Measurements from ENCODE around the gene SSX1. TPM values are rescaled to one million over a fixed set of nuclear protein-coding genes. Genes with fewer than 3 reads are reported as not detected.
"Not testable (repeated sequence)": the region's sequence is repeated elsewhere in the genome, so short reads cannot be mapped to it uniquely, and the experiment has no call there.

Gene SSX1
- total RNA-seq (2014; rRNA removed; shearing (Covaris generic)) = not detected in 2 replicates

- not testable (repeated sequence) for DNase-seq (ENCODE audit: low spot score)
Measured at GRCh38 chrX:48255062-48255796, at the start of gene SSX1. Gene SSX1 (plus strand): TSS chrX:48255392. CDS start chrX:48257242, 1,850 bp downstream.

GRCh38 chrX:48214341-48214740 is 40.9 kb upstream of the SSX1 start:
- DNase-seq (ENCODE audit: low spot score) = not testable (repeated sequence)

- DNase-seq (ENCODE audit: low spot score) = not testable (repeated sequence)
Measured at GRCh38 chrX:48224196-48224595, 31.0 kb upstream of the SSX1 start.

GRCh38 chrX:48252945-48253344 is 2.2 kb upstream of the SSX1 start:
- DNase-seq (ENCODE audit: low spot score) = not testable (repeated sequence)

- DNase-seq (ENCODE audit: low spot score) = not testable (repeated sequence)
Measured at GRCh38 chrX:48274365-48274764, 19.2 kb downstream of the SSX1 start.

GRCh38 chrX:48278958-48279357 is 23.8 kb downstream of the SSX1 start:
- DNase-seq (ENCODE audit: low spot score) = peak; percentile 28

GRCh38 chrX:48280729-48281128 is 25.5 kb downstream of the SSX1 start:
- DNase-seq (ENCODE audit: low spot score) = not testable (repeated sequence)

- DNase-seq (ENCODE audit: low spot score) = no peak
Measured at GRCh38 chrX:48306175-48306574, 51.0 kb downstream of the SSX1 start.

- not testable (repeated sequence) for DNase-seq (ENCODE audit: low spot score)
Measured at GRCh38 chrX:48313996-48314395, 58.8 kb downstream of the SSX1 start.

Small RNAs within 50 kb of the gene (small RNA-seq; reads per million reads assigned to genes)
- gene AC245047.3 (not detected), gene AC245047.4 (not detected), gene RNA5SP503 (not detected)

Other genes starting within 250 kb of the SSX1 start
- gene SPACA5, start 248.4 kb upstream of the SSX1 start, total RNA-seq (2014; rRNA removed; shearing (Covaris generic)) = not detected in 2 replicates
- 0.10 and 0.68 TPM in 2 replicates for gene ZNF630, start 183.8 kb upstream of the SSX1 start, total RNA-seq (2014; rRNA removed; shearing (Covaris generic))
- gene SPACA5B, start 124.8 kb upstream of the SSX1 start, total RNA-seq (2014; rRNA removed; shearing (Covaris generic)) = not detected in 2 replicates
- gene SSX5, start 58.6 kb upstream of the SSX1 start, total RNA-seq (2014; rRNA removed; shearing (Covaris generic)) = not detected in 2 replicates
- gene SSX3, start 101.3 kb downstream of the SSX1 start, total RNA-seq (2014; rRNA removed; shearing (Covaris generic)) = not detected in 2 replicates
- gene SSX4, start 128.1 kb downstream of the SSX1 start, total RNA-seq (2014; rRNA removed; shearing (Covaris generic)) = not detected in 2 replicates
- not detected in 2 replicates for gene SSX4B, start 156.6 kb downstream of the SSX1 start, total RNA-seq (2014; rRNA removed; shearing (Covaris generic))
- 103 and 136 TPM in 2 replicates for gene SLC38A5, start 214.9 kb downstream of the SSX1 start, total RNA-seq (2014; rRNA removed; shearing (Covaris generic))
- gene FTSJ1, start 220.8 kb downstream of the SSX1 start, total RNA-seq (2014; rRNA removed; shearing (Covaris generic)) = 102 and 118 TPM in 2 replicates